AG04450 (cell line): ENCODE data around the gene NOL4L. TPM values are rescaled to one million over a fixed set of nuclear protein-coding genes. Genes with fewer than 3 reads are reported as not detected.

Experiments used
- CTCF ChIA-PET: fragments of 300-600, 350-600 bp; formaldehyde crosslinking; extraction: SDS; loops from one replicate; lab custom pipeline; 2022; ENCODE audit warnings: antibody characterized with exemption, inconsistent platforms; lab: Charles Lee
- POLR2A ChIA-PET: fragments of 350-600 bp; formaldehyde crosslinking; extraction: SDS; loops from one replicate; lab custom pipeline; 2021; ENCODE audit warnings: antibody characterized with exemption, inconsistent platforms; lab: Yijun Ruan, JAX
- DNase-seq: peaks from one replicate; pipeline ENCODE4 v3.0.0-alpha.2; 2011; ENCODE audit warnings: low read depth, low spot score
- H3K27ac ChIP-seq: one replicate; pipeline ENCODE4 v1.5.1; 2012; ENCODE audit warnings: low read depth, low read length, control low read depth
- H3K27me3 ChIP-seq: one replicate; pipeline ENCODE4 v1.6.0; 2012; ENCODE audit warnings: low read length; ENCODE audit not compliant: control insufficient read depth, insufficient read depth
- H3K4me3 ChIP-seq: 2 replicates; pipeline ENCODE4 v1.5.1; 2011; ENCODE audit warnings: mild to moderate bottlenecking, low read depth, low read length, control low read depth
- H3K9me3 ChIP-seq: 2 replicates; pipeline ENCODE4 v1.5.1; 2012; ENCODE audit warnings: low read length; ENCODE audit not compliant: control insufficient read depth, insufficient read depth
- polyA plus RNA-seq: library from polyadenylated mRNA; depleted of rRNA; stranded (reverse); fragments of >200 nt; gene quantifications from 2 replicates; pipeline ENCODE4 v1.2.3, GENCODE V29; 2011
- TF ChIP-seq, protein P1 (sequence below): IDR thresholded peaks from 2 replicates; pipeline ENCODE4 v1.5.1; 2011; ENCODE audit warnings: low read depth, low read length, control low read depth, inconsistent platforms

NOL4L gene
- polyA plus RNA-seq, 1 experiment = 6.7 TPM

DNA sequence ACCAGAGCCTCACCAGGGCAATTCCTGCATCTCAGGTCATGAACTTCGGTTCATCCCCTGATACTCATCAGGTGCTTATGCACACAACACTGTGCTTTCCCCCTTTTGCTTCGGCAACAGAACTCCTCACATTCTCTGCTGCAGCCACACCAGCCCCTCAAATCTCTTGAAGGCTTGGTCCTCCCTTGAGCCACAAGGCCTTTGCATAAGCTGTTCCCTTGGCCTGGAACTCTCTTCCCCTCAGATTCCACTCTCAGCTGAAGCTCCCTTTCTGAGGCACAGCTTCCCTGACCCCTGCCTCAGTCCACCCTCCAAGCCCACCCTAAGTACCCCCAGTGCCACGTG lies 76.4 kb downstream of the NOL4L start:
- TF ChIP-seq, protein P1, sequence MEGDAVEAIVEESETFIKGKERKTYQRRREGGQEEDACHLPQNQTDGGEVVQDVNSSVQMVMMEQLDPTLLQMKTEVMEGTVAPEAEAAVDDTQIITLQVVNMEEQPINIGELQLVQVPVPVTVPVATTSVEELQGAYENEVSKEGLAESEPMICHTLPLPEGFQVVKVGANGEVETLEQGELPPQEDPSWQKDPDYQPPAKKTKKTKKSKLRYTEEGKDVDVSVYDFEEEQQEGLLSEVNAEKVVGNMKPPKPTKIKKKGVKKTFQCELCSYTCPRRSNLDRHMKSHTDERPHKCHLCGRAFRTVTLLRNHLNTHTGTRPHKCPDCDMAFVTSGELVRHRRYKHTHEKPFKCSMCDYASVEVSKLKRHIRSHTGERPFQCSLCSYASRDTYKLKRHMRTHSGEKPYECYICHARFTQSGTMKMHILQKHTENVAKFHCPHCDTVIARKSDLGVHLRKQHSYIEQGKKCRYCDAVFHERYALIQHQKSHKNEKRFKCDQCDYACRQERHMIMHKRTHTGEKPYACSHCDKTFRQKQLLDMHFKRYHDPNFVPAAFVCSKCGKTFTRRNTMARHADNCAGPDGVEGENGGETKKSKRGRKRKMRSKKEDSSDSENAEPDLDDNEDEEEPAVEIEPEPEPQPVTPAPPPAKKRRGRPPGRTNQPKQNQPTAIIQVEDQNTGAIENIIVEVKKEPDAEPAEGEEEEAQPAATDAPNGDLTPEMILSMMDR = no peak
- no peaks in the 10 kb centered on the region for H3K27me3 ChIP-seq
- no peak for DNase-seq
- no peaks in the 10 kb centered on the region for H3K9me3 ChIP-seq
- POLR2A ChIA-PET = interaction anchor here (0.6 to 1.5 kb wide), 2 partner anchors 11 to 90 kb away, joined by 3 to 4 read pairs; no protein-coding TSS in a partner anchor
- H3K4me3 ChIP-seq = no peak overlapping the region
- CTCF ChIA-PET = interaction anchor here (0.8 to 1.7 kb wide), 2 partner anchors 8 to 144 kb away, joined by 4 to 5 read pairs; no protein-coding TSS in a partner anchor
- no peak overlapping the region for H3K27ac ChIP-seq

DNA sequence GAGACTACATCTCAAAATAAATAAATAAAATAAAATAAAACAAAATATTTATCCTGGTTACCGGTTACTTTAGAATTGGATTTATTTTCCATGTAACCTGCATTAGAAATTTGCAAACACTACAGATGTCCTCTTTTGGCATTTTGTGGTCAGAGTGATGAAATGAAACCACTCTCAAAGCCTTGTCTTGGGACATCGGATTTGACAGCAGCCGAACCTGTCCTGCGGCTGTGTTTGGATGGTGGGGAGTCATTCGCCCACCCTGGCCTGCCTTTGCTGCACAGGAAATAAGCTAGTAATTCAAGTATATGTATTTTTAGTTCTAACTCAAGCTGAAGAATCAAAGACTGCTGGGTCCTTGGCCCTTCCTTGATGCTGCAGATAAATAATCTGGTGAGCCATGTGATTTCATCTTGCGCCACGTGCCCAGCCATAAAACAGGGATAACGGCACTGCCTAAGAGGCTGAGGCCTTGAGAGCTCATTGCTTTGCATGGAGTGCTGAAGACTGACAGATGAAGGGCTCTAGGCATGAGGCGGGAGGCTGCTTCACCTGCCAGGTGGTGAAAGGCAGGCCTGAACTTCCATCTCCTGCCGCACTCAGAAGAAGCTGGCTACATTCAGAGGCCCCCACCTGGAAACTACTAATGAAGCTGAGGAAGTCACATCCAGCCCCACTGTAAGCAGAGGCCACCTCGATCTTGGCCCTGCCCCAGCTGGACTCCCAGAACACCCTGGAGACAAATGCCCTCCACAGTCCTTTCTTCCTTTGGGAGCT lies 76.9 kb downstream of the NOL4L start:
- Histone ChIP-seq H3K27ac (no peak overlapping the region), H3K27me3 (no peaks in the 10 kb centered on the region), H3K9me3 (no peaks in the 10 kb centered on the region; the same call in 1 of the 2 replicates), H3K4me3 (no peak overlapping the region)
- TF ChIP-seq, protein P1 = no peak
- ChIA-PET POLR2A (interaction anchor here (0.6 to 1.5 kb wide), 2 partner anchors 11 to 90 kb away, joined by 3 to 4 read pairs; no protein-coding TSS in a partner anchor), CTCF (interaction anchor here (0.8 to 1.7 kb wide), 2 partner anchors 10 to 144 kb away, joined by 3 to 4 read pairs; no protein-coding TSS in a partner anchor)
- DNase-seq = no peak

DNA sequence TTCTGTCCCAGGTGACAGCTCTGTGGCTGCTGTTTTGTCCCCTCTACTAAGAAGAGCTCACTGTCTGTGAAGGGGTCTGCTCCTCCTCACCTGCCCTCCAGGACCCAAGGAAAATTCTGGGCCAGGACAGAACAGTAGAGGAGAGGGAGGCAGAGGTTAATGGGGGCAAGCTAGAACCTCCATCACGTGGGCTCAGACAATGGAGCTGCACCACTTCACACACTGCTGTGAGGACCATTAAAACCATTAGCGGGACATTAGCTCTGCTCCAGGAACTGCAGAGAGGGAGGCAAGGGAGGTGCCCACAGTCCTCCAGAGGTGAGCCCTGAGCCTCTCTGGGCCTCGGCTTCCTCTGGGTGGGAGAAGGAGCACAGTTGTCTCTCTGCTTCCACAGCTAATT lies 78.4 kb downstream of the NOL4L start:
- CTCF ChIA-PET = no interaction called here
- no peak overlapping the region for H3K27ac ChIP-seq
- H3K4me3 ChIP-seq = no peak overlapping the region
- DNase-seq = no peak
- POLR2A ChIA-PET = no interaction called here
- TF ChIP-seq, protein P1 = no peak
- H3K27me3 ChIP-seq = no peaks in the 10 kb centered on the region
- no peaks in the 10 kb centered on the region; the same call in 1 of the 2 replicates for H3K9me3 ChIP-seq

DNA sequence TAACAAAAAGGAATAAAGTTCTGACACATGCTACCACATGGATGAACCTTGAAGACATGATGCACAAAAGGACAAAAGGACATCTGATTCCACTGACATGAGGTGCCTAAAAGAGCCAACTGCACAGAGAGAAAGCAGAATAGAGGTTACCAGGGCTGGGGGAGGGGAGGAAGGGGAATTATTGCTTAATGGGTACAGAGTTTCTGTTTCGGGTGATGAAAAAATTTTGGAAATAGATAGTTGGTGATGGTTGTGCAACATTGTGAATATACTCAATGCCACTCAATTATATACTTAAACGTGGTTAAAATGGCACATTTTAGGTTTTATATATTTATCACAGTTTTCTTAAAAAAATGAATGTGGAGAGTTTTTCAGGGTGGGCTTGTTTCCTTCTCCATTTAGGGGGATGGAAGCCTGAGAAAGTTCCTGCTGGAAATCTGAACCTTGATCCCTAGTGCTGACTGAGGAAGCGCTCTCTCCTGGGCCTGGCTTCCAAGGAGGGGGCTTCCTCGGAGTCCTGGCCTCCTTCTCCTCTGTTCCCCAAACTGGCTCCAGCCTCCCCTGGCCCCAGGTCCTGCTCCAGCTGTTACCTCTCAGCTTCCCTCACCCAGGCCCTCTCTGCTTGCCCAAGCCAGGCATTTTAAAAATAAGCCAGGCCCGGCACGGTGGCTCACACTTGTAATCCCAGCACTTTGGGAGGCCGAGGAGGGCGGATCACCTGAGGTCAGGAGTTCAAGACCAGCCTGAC lies 79.2 kb downstream of the NOL4L start:
- no peak for DNase-seq
- no peak overlapping the region for H3K4me3 ChIP-seq
- H3K9me3 ChIP-seq = no peaks in the 10 kb centered on the region; the same call in 1 of the 2 replicates
- ChIA-PET POLR2A (no interaction called here), CTCF (no interaction called here)
- H3K27me3 ChIP-seq = no peaks in the 10 kb centered on the region
- TF ChIP-seq, protein P1 = no peak
- no peak overlapping the region for H3K27ac ChIP-seq
